Inflammatory macrophage treated with lipopolysaccharide for 4 hours (primary cell): ENCODE measurements around the gene ZNF143.
"Not testable (repeated sequence)": the region's sequence is repeated elsewhere in the genome, so short reads cannot be mapped to it uniquely, and the experiment has no call there.

Source experiments
- DNase-seq: peaks from one replicate; pipeline ENCODE4 v3.0.0-alpha.2; 2020

Gene ZNF143

DNA sequence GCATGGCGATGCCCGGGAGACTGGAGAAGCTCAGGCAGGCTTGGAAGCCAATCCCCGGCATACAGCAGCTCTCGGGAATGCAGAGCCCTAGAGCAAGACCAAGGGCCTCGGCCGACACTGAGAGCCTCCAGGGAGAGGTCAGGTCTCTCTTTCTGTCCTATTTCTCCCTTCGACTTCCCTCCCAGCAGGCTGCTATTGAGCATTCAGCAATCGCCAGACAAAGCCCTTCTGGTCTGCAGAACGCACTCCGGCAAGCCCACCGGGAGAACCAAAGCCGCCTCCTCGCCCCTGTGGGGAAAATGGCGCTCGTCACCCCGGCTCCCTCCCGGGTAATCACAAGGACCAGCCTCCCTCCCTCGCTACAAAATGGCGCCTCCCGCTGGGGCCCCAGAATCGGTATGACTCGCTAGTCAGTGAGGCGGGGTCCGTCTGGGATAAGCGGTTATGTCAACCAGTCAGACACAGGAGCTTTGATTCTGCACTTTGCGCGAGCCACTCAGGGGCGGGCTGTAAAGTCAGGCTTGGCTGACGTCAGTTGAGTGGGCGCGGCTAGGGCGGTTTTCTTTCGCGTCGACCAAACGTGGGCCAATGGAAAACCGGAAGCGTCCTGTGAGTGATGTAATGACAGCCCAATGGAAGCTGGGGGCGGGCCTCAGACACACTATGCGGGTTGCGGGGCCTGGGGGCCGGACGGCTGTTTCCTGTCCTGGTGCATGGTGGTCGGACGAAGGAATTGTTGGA, at the start of gene ZNF143:
Gene ZNF143, plus strand, starts transcription at position 691 of the 741 bp plus-strand sequence. CDS start 10,297 bp downstream, outside the sequence.
- DNase-seq = peak; percentile 100

GRCh38 chr11:9428706-9429105, 32.1 kb upstream of the ZNF143 start:
- DNase-seq = no peak

GRCh38 chr11:9438611-9439010, 22.2 kb upstream of the ZNF143 start:
- no peak for DNase-seq

DNA sequence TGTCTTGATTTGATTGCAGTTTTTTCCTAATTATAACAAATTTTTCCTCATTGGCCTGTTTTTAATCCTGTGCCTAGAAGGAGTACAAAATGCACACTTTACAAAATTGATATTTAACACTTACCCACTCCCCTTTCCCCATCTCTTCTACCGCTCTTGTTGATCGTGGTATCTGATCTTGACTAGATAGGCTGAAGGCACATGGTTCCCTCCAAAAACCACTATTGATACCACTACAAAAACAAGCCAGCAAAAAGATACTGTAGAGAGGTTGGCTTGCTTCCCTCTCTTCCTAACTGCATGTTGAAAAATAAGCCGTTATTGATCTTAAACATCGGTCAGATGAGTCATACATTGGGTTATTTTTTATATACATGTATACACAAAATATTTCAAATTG, 14.6 kb upstream of the ZNF143 start:
- no peak for DNase-seq

DNA sequence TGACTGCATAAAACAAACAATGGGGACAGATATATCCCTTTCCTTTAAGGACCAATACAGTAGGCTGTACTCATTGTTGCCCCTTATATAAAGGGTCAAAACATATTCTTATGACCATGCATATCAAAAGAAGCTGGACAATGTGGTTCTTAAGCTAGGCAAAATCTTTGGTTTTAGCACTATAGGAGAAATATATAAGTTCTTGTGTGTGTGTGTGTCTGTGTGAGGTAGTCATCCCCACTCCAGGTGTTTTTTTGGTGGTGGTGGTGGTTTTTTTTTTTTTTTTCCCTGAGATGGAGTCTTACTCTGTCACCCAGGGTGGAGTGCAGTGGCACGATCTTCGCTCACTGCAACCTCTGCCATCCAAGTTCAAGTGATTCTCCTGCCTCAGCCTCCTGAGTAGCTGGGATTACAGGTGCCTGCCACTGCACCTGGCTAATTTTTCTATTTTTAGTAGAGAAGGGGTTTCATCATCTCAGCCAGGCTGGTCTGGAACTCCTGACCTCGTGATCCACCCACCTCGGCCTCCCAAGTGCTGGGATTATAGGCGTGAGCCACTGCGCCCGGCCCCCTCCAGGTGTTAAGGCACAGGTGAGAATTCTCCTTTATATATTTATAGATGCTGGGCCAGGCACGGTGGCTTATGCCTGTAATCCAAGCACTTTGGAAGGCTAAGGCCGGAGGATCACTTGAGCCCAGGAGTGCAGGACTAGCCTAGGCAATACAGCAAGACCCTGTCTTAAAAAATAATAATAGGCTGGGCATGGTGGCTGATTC, 12.0 kb upstream of the ZNF143 start:
- DNase-seq = no peak

GRCh38 chr11:9452023-9452422, 8.8 kb upstream of the ZNF143 start:
- not testable (repeated sequence) for DNase-seq

DNA sequence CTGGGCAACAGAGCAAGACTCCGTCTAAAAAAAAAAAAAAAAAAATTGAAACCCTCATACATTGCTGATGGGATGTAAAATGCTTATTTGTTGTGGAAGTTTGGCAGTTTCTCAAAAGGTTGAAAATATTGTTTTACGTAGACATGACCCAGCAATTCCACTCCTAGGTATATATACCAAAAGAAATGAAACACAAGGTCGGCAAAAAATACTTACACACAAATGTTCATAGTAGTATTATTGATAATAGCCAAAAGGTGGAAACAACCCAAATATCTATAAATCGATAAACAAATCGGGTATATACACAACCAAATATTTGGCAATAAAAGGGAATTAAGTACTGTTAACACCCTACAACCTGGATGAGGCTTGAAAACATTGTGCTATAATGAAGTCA, 5.1 kb upstream of the ZNF143 start:
- no peak for DNase-seq

DNA sequence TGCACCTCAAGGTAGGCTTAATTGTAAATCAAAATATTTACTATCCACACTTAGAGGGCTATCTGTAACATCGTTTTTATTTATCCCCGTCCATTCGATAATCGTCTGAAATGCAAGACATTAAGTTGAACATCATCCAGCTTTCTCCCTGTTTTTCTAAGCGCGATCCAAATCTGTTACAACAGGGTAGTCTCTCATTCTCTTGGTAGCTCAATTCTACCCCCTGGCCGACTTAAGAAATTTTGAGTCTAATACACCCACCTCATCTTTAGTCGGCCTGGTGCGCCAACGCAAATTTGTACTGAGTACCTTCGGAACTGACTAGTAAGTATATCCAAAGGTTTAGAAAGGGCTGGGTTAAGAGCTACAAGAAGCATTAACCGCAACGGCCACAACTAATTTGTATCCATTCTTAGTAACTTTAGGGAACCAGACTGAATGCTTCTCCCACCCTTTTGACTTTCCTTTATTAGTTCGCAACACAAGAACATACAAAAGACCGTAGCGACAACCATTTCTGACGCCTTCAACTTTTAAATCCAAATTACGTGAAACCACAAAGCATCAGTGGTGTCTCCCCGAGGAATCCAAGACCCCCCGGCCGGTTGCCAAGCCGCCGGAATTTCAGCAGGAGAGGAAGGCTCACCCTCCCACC, 1.0 kb upstream of the ZNF143 start:
- DNase-seq = peak; percentile 60

DNA sequence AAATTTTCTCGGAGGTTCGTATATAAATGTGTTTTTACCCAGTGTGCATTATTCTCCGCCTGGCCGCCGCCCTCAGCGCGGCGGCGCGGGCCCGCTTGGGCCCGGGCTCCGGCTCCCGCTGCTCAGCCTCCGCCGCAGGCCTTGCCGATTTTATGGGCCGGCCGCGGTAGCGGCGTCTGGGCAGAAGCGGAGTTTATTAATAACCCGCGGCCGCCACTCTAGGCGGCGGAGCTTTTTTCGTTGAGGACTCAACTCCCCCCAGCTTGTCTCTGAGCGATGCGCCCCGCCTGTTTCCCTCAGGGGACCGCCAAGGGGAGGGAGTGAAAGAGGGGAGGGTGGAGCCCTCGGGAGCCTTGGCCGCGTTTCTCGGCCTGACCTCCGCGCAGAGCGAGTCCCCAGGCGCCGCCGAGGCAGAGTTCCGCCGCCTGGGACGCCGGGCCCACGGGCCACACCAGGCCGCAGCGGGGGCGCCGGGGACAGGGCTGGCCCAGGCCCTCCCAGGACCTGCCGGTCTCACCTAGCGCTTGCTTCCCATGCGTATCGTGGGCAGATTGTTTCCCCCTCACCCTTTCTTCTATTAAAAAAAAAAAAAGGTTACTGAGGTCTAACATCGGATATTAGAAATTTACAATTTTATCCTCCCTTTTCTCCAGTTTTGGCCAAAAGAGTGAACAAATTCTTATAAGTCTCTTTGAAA, 399 bp downstream of the ZNF143 start:
- peak; percentile 74 for DNase-seq

DNA sequence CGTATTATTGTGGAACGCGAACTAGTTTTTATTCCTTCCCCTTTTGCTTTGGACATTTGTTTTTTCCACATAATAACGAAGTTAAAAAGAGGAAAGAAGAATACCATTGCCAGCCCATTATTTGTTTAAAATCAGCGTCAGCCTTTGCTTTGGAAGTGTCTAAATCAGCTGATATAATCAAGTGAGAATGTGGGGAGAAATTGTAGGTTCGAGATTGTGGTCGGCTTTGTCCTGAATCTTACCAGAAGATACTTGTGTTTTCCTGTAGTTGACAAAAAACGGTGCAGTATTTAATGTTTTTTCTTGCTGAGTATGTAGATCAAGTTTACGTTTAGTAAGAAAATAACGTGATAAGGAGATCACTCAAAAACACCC, 935 bp downstream of the ZNF143 start:
- DNase-seq = peak; percentile 61

DNA sequence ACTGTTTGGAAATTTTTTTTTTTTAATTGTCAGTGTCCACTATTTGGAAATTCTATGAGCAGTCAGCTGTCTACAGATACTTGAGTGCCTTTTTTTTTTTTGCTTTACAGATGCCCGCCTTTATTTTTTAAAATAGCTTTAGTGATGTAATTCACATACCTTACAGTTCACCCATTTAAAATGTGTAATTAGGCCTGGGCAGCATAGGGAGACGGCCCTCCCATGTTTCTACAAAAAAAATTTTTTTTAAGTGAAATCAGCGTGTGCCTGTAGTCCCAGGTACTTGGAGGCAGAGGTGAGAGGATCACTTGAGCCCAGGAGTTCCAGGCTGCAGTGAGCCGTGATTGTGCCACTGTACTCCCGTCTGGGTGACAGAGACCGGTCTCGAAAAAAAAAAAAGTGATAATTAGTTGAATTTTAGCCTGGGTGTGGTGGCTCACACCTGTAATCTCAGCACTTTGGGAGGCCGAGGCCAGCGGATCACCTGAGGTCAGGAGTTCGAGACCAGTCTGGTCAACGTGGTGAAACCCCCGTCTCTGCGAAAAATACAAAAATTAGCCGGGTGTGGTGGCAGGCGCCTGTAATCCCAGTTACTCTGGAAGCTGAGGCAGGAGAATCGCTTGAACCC, 1.5 kb downstream of the ZNF143 start:
- DNase-seq = peak; percentile 16

DNA sequence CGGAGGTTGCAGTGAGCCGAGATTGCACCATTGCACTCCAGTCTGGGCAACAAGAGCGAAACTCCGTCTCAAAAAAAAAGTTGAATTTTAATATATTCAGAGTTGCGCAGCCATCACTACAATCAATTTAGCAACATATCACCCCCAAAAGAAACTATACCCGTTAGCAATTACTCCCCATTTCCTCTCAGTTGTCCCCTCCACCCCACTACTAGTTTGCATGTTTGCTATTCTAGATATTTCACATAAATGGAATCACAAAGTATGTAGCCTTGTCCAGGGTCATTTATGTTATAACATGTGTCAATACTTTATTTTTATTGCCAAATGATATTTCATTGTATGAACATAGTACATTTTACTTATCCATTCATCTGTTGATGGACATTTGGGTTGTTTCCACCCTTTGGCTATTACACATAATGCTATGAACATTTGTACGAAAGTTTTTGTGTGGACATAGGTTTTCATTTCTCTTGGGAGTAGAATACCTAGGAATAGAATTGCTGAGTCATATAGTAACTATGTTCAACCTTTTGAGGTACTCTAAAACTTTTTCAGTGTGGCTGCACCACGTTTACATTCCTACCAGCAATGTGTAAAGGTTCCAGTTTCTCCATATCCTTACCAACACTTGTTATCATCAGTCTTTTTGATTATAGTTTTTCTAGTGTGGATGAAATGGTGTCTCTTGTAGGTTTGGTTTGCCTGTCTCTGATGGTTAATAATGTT, 2.2 kb downstream of the ZNF143 start:
- no peak for DNase-seq

GRCh38 chr11:9470765-9471164, 10.0 kb downstream of the ZNF143 start:
- no peak for DNase-seq

DNA sequence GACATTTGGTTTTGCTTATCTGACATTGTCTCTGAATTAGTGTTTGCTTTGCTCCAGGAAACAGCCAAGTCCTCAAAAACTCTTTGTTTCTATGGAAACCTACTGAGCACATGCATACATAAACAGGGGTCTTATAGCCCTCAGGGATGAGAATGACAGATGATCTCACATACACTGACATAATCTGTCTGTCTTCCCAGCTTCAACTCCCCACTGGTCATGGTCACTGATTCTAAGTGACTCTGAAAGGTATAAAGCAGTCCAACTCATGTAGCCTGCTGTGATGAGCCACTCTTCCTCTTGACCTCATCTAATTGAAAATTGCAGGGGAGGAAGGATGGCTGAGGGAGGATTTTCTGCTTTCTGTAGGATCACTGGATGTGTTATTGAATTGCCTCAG, 12.6 kb downstream of the ZNF143 start:
- no peak for DNase-seq

- DNase-seq = no peak
These were observed 19.1 kb downstream of the ZNF143 start for GRCh38 chr11:9479899-9480298.

DNA sequence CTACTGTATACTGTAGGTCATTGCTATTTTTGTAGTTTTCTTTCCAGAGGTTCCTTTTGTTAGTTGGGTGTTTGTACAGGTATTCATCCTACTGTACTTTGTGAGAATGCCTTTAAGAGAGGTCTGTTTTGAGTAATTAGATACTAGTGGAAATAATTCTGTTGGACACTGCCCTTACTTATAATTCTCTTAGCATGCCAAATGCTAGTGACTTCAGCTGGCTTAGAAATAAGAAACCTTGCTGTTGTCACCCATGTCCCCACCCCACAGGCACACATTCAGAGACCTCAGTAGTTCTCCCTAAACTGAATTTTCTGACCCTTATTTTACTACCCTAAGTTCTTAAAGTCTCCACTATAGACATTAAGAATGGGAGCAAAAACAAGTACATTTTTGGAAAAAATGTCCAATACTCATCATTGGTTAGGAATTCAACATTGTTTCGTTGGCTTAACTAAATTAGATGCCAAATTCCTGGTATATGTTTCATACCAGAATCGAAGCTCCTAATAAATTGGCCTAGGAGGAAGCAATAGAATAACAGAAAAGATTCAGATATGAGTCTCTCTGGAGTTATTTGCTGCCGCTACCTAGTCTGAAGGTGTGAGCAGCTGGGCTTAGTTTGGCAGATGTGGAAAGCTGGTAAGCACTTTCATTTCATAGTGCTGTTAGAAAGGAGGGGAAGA, 28.4 kb downstream of the ZNF143 start:
- DNase-seq = no peak

GRCh38 chr11:9490376-9490775, 29.6 kb downstream of the ZNF143 start:
- no peak for DNase-seq

- peak; percentile 24 for DNase-seq
These were observed 32.7 kb downstream of the ZNF143 start for GRCh38 chr11:9493492-9493891.

- DNase-seq = no peak
These were observed 33.5 kb downstream of the ZNF143 start for GRCh38 chr11:9494316-9494715.

DNA sequence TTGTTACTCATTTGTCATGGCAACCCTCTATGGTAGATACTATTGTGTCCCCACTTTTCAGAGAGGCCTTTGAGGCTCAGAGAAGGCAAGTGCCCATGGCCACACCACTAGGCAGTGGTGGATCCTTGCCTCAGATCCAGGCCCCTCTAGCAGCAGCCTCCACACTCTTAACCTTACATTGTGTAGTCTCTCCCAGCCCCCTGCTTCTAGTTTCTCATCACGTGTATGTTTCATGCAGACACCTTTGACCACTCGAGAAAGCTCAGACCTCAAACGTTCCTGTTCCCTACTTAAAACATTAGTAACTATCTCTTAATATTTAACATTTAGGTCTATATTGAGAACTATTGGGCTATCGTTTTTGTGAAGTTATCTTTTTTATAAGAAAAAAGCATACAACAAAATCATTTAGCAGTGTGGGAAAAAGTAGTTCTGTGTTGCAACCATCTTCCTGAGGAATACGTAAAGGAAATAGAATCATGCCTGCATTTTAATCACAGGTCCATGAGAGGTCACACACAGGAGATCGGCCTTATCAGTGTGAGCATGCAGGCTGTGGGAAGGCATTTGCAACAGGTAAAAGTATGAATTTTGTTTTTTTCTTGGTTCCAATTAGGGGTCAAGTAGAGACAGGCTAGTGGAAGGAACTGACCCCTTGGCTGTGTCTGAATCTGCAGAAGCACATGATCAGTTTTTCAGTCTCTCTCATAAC, 35.1 kb downstream of the ZNF143 start:
- no peak for DNase-seq
